Endothelial cell of umbilical vein (primary cell): ENCODE measurements around the gene TRPM3. TPM values are rescaled to one million over a fixed set of nuclear protein-coding genes. Genes with fewer than 3 reads are reported as not detected.
A peak's percentile ranks its signal among the peaks of the same experiment; 100 is the strongest.

ENCODE experiments used
- BruUV-seq: library from RNA; stranded (reverse); fragments of 400-500 nt; replicated peaks from 2 replicates; lab custom pipeline; 2021; lab: Mats Ljungman, UMichigan
- CTCF ChIA-PET: fragments of 300-600, 350-600 bp; sonication (Branson Sonifier 250); formaldehyde crosslinking; loops from one replicate; lab custom pipeline; 2021; ENCODE audit warnings: antibody characterized with exemption, inconsistent platforms; lab: Charles Lee
- POLR2A ChIA-PET: fragments of 300-600, 350-600 bp; sonication (Branson Sonifier 250); formaldehyde crosslinking; loops from one replicate; lab custom pipeline; 2021; ENCODE audit warnings: antibody characterized with exemption, inconsistent platforms; lab: Charles Lee
- DNase-seq: peaks from one replicate; pipeline ENCODE4 v3.0.0-alpha.2; 2011; ENCODE audit warnings: low read depth, low spot score
- FAIRE-seq: peaks from 2 replicates; lab custom pipeline; 2011; peaks lifted over from hg19 to GRCh38; lab: Jason Lieb, UNC
- H2AFZ ChIP-seq: 2 replicates; pipeline ENCODE4 v1.6.0; 2012; ENCODE audit warnings: low read depth, low read length, control low read depth, inconsistent platforms
- H3K27ac ChIP-seq: 2 replicates; pipeline ENCODE4 v1.5.1; 2011; ENCODE audit warnings: low read depth, mild to moderate bottlenecking, control low read depth, low read length, moderate library complexity; ENCODE audit not compliant: insufficient read depth
- H3K27me3 ChIP-seq, 2 experiments: 2 replicates each; pipeline versions ENCODE4 v1.6.0 to v1.6.1; 2011; ENCODE audit warnings: low read length in 2 of 2, mixed read lengths in 1 of 2; ENCODE audit not compliant: control insufficient read depth in 2 of 2, insufficient read depth in 2 of 2
- H3K36me3 ChIP-seq, 2 experiments: 2 replicates in 1 of 2; 3 replicates in 1 of 2; pipeline ENCODE4 v1.5.1; 2011; ENCODE audit warnings: low read length in 2 of 2, mild to moderate bottlenecking in 1 of 2, moderate library complexity in 1 of 2; ENCODE audit not compliant: control insufficient read depth in 2 of 2, insufficient read depth in 2 of 2; ENCODE audit errors: extremely low read depth in 1 of 2
- H3K4me1 ChIP-seq: 3 replicates; pipeline ENCODE4 v1.5.1; 2011; ENCODE audit warnings: mild to moderate bottlenecking, low read length; ENCODE audit not compliant: control insufficient read depth, insufficient read depth; ENCODE audit errors: extremely low read depth
- H3K4me2 ChIP-seq: 2 replicates; pipeline ENCODE4 v1.6.1; 2011; ENCODE audit warnings: low read length, control low read depth, mixed read lengths; ENCODE audit not compliant: insufficient read depth
- H3K4me3 ChIP-seq, 3 experiments: fragments of 200-600 bp in 1 of 3; sonication (generic), shearing (Covaris generic) in 1 of 3; replicated peaks in 1 of 3; 2 replicates each; pipeline ENCODE4 v1.5.1; 2011 to 2016; ENCODE audit warnings: control low read depth in 3 of 3, low read length in 3 of 3, mild to moderate bottlenecking in 2 of 3, inconsistent platforms in 1 of 3, low read depth in 1 of 3, moderate library complexity in 1 of 3; ENCODE audit not compliant: insufficient read depth in 1 of 3
- H3K79me2 ChIP-seq: 2 replicates; pipeline ENCODE4 v1.6.0; 2012; ENCODE audit warnings: low read length, inconsistent platforms; ENCODE audit not compliant: control insufficient read depth, insufficient read depth
- H3K9ac ChIP-seq: replicated peaks from 2 replicates; pipeline ENCODE3; 2011; ENCODE audit warnings: low read length, control low read depth; ENCODE audit not compliant: insufficient read depth; ENCODE audit errors: extremely low read depth
- H3K9me1 ChIP-seq: replicated peaks from 3 replicates; pipeline ENCODE4 v1.6.0; 2011; ENCODE audit warnings: mild to moderate bottlenecking, low read length; ENCODE audit not compliant: control insufficient read depth, insufficient read depth; ENCODE audit errors: extremely low read depth
- H3K9me3 ChIP-seq: replicated peaks from 2 replicates; pipeline ENCODE4 v1.5.1; 2012; ENCODE audit warnings: low read length, inconsistent platforms; ENCODE audit not compliant: control insufficient read depth, insufficient read depth
- H4K20me1 ChIP-seq: replicated peaks from 2 replicates; pipeline ENCODE3; 2011; ENCODE audit warnings: mild to moderate bottlenecking, low read length; ENCODE audit not compliant: control insufficient read depth, insufficient read depth; ENCODE audit errors: extremely low read depth
- EZH2 ChIP-seq: IDR thresholded peaks from 2 replicates; pipeline ENCODE4 v1.6.1; 2012; ENCODE audit warnings: borderline replicate concordance, low read depth, mild to moderate bottlenecking, moderate library complexity, low read length, inconsistent platforms; ENCODE audit not compliant: severe bottlenecking
- FOS ChIP-seq: IDR thresholded peaks from 2 replicates; pipeline ENCODE4 v1.6.1; 2011; ENCODE audit warnings: mild to moderate bottlenecking, low read length, moderate library complexity, borderline replicate concordance; ENCODE audit not compliant: insufficient read depth
- GATA2 ChIP-seq: IDR thresholded peaks from 2 replicates; pipeline ENCODE4 v1.7.0; 2011; ENCODE audit warnings: low read depth, mild to moderate bottlenecking, moderate library complexity, mixed read lengths, low read length; ENCODE audit not compliant: insufficient read length, insufficient read depth
- JUN ChIP-seq: IDR thresholded peaks from 2 replicates; pipeline ENCODE4 v1.6.1; 2011; ENCODE audit warnings: borderline replicate concordance, low read depth; ENCODE audit not compliant: insufficient read length, insufficient read depth
- MYC ChIP-seq: IDR thresholded peaks from one replicate; pipeline ENCODE4 v1.6.1; 2011; ENCODE audit warnings: mild to moderate bottlenecking, low read depth, low read length
- POLR2A ChIP-seq: IDR thresholded peaks from 2 replicates; pipeline ENCODE4 v1.6.1; 2012; ENCODE audit warnings: low read depth, mild to moderate bottlenecking, control low read depth, low read length
- POLR2AphosphoS5 ChIP-seq: IDR thresholded peaks from 2 replicates; pipeline ENCODE4 v1.6.1; 2012; ENCODE audit warnings: low read depth, mild to moderate bottlenecking, control low read depth, low read length, moderate library complexity; ENCODE audit not compliant: insufficient read depth
- dilution Hi-C: fragments of 300-500 bp; cut with MboI; formaldehyde crosslinking; loops from one replicate; pipeline ENCODE4 v1.15.0; 2019; ENCODE audit warnings: low sequenced_read_pairs; ENCODE audit not compliant: extremely low pct_ligation_motif_present
- intact Hi-C: fragments of 100-400 bp; cut with micrococcal nuclease; formaldehyde crosslinking; loops from one replicate; pipeline ENCODE4 v1.10.0; 2022
- polyA plus RNA-seq, 4 experiments: library from polyadenylated mRNA; depleted of rRNA in 3 of 4; stranded (reverse) in 3 of 4; unstranded in 1 of 4; fragments of >200 nt; gene quantifications; 2 replicates each; pipeline versions ENCODE4 v1.2.1 to v1.2.3, GENCODE V29; 2011 to 2012; ENCODE audit warnings: missing spikeins in 1 of 4
- total RNA-seq: library from RNA; stranded (reverse); gene quantifications from 2 replicates; pipeline ENCODE4 v1.2.3, GENCODE V29; 2021
- TF ChIP-seq, protein P1 (sequence below), 2 donors: IDR thresholded peaks; 1 replicate in 1 of 2; 2 replicates in 1 of 2; pipeline ENCODE4 v1.5.1; 2011; ENCODE audit warnings: low read length in 2 of 2, mild to moderate bottlenecking in 2 of 2, moderate library complexity in 2 of 2, control low read depth in 1 of 2, inconsistent platforms in 1 of 2, low read depth in 1 of 2; ENCODE audit not compliant: insufficient read depth in 1 of 2; ENCODE audit errors: extremely low read depth in 1 of 2
- TF ChIP-seq, protein P2 (sequence below): IDR thresholded peaks from 2 replicates; pipeline ENCODE4 v1.6.1; 2011; ENCODE audit not compliant: insufficient read depth, insufficient read length

Gene TRPM3
- total and polyA plus RNA-seq, 2 donors (not counting 3 experiments of a cell fraction or from before 2014, with no cell fraction given), result 0.17 to 0.33 TPM

DNA sequence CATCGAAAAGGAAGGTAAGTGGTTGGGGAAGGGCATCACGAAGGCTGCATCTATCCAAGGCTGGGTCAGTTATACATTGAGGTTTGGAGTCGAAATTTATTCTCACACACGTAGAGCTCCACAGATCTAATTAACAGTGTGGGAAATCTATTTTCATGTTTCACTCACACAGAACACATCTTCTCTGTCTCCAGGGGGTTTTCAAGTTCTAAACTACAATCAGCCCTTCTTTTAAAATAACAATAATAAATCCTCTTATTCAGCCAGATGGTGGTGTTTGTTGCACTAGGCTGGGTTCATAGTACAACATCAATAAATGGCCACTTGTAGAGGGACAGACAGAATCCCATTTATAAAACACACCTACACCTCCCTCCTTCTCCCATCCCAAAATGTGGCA is 532.4 kb downstream of the TRPM3 start:
- Histone ChIP-seq H3K4me1 (peaks cover 34% of the 10 kb centered on the region), H2AFZ (no peak overlapping the region), H3K4me3 (no peak overlapping the region), H3K79me2 (no peaks in the 10 kb centered on the region), H3K9me1 (no peaks in the 10 kb centered on the region), H3K9ac (peak overlapping the region; percentile 51), H3K27me3 (no peaks in the 10 kb centered on the region), H4K20me1 (no peaks in the 10 kb centered on the region), H3K27ac (peak overlapping the region; percentile 73), H3K36me3 (no peaks in the 10 kb centered on the region), H3K4me2 (peak overlapping the region; percentile 64), H3K9me3 (no peaks in the 10 kb centered on the region)
- no peak for FAIRE-seq
- BruUV-seq, result TSS peak; percentile 83
- intact Hi-C loops, result loop anchor here (1.0 kb wide), 1 partner anchor 12 kb away; no protein-coding TSS in a partner anchor
- dilution Hi-C loops, result no loop called here
- ChIA-PET CTCF (interaction anchor here (2.6 kb wide), 1 partner anchor 12 kb away, joined by 15 read pairs; no protein-coding TSS in a partner anchor), POLR2A (no interaction called here)
- peak; percentile 14 for DNase-seq
- no peak for TF ChIP-seq GATA2
- TF ChIP-seq, protein P1, sequence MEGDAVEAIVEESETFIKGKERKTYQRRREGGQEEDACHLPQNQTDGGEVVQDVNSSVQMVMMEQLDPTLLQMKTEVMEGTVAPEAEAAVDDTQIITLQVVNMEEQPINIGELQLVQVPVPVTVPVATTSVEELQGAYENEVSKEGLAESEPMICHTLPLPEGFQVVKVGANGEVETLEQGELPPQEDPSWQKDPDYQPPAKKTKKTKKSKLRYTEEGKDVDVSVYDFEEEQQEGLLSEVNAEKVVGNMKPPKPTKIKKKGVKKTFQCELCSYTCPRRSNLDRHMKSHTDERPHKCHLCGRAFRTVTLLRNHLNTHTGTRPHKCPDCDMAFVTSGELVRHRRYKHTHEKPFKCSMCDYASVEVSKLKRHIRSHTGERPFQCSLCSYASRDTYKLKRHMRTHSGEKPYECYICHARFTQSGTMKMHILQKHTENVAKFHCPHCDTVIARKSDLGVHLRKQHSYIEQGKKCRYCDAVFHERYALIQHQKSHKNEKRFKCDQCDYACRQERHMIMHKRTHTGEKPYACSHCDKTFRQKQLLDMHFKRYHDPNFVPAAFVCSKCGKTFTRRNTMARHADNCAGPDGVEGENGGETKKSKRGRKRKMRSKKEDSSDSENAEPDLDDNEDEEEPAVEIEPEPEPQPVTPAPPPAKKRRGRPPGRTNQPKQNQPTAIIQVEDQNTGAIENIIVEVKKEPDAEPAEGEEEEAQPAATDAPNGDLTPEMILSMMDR (IDR thresholded peaks at IDR 0.05; ENCODE audit: extremely low read depth in 1 of 2, insufficient read depth in 1 of 2, low read depth in 1 of 2, low read length in 2 of 2), result no peak

DNA sequence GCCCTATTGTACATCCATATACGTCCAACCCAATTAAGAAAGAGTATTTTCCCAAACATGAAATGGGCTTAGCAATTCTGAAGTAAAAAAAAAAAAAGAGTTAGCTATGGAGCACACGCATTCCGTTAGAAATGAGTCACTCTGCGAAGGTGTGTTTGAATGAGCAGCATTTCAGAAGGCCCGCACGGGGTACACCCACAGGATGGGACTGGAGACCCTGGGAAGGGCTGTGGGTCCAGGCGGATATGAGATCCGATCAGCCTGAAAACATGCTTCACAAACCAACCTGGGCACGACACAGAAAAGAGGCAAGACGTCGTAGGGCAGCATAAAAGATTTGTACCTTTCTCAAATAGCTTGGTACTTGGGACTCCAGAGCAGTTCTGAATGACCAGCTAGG is 533.0 kb downstream of the TRPM3 start:
- no peak for FAIRE-seq
- POLR2A ChIA-PET, result no interaction called here
- dilution Hi-C loops, result no loop called here

More for the DNA sequence above, 533.0 kb downstream of the TRPM3 start:
- Histone ChIP-seq H3K27me3 (no peaks in the 10 kb centered on the region), H3K9me3 (no peaks in the 10 kb centered on the region), H2AFZ (no peak overlapping the region), H3K4me1 (peaks cover 34% of the 10 kb centered on the region), H3K79me2 (no peaks in the 10 kb centered on the region), H3K27ac (no peak overlapping the region), H4K20me1 (no peaks in the 10 kb centered on the region), H3K9ac (no peak overlapping the region), H3K9me1 (no peaks in the 10 kb centered on the region), H3K4me2 (no peak overlapping the region), H3K36me3 (no peaks in the 10 kb centered on the region), H3K4me3 (no peak overlapping the region)
- DNase-seq, result no peak
- intact Hi-C loops, result no loop called here
- no TSS peak for BruUV-seq
- CTCF ChIA-PET, result interaction anchor here (1.9 to 2.6 kb wide), 2 partner anchors 13 to 14 kb away, joined by 4 to 15 read pairs; no protein-coding TSS in a partner anchor
- TF ChIP-seq FOS (no peak), POLR2AphosphoS5 (no peak), MYC (no peak), POLR2A (no peak), GATA2 (no peak), JUN (no peak), EZH2 (no peak)
- TF ChIP-seq, protein P2, sequence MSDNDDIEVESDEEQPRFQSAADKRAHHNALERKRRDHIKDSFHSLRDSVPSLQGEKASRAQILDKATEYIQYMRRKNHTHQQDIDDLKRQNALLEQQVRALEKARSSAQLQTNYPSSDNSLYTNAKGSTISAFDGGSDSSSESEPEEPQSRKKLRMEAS, result no peak
